Measurements from ENCODE around the gene THG1L.

GRCh38 chr5:157758706-157759105 is 27.5 kb downstream of the THG1L start:
- TF ChIP-seq, protein P1, sequence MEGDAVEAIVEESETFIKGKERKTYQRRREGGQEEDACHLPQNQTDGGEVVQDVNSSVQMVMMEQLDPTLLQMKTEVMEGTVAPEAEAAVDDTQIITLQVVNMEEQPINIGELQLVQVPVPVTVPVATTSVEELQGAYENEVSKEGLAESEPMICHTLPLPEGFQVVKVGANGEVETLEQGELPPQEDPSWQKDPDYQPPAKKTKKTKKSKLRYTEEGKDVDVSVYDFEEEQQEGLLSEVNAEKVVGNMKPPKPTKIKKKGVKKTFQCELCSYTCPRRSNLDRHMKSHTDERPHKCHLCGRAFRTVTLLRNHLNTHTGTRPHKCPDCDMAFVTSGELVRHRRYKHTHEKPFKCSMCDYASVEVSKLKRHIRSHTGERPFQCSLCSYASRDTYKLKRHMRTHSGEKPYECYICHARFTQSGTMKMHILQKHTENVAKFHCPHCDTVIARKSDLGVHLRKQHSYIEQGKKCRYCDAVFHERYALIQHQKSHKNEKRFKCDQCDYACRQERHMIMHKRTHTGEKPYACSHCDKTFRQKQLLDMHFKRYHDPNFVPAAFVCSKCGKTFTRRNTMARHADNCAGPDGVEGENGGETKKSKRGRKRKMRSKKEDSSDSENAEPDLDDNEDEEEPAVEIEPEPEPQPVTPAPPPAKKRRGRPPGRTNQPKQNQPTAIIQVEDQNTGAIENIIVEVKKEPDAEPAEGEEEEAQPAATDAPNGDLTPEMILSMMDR (IDR thresholded peaks at IDR 0.05), result no peak
- no peak for TF ChIP-seq EZH2 (IDR thresholded peaks at IDR 0.05; ENCODE audit: borderline replicate concordance, insufficient read depth, low read depth, low read length, poor library complexity, severe bottlenecking)

Data from B cell (primary cell).